Right forelimb (tissue), 1 donor: ENCODE measurements around the gene IFRD1.
"Not testable (repeated sequence)": the region's sequence is repeated elsewhere in the genome, so short reads cannot be mapped to it uniquely, and the experiment has no call there.

Source experiments
- DNase-seq: peaks from one replicate; pipeline ENCODE4 v3.0.0-alpha.2; 2018

IFRD1 gene

DNA sequence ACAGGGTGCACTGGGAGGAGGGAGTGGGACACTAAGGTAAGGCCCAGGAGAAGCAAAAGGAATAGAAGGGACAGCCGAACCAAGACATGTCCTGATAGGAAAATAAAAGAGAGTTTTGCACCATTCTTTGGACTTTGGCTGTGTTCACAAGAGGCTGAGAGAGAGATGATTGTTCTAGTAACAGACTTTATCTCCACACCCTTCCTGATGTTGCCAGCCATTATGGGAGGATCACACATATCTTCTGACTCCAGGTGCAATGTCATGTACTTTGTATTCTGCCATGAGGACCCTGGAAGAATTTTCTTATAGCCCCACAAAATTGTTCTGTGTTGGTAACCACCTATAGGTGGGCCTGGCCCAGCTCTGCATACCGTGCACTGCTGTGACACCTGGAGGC is 41.9 kb downstream of the IFRD1 start:
- no peak for DNase-seq

DNA sequence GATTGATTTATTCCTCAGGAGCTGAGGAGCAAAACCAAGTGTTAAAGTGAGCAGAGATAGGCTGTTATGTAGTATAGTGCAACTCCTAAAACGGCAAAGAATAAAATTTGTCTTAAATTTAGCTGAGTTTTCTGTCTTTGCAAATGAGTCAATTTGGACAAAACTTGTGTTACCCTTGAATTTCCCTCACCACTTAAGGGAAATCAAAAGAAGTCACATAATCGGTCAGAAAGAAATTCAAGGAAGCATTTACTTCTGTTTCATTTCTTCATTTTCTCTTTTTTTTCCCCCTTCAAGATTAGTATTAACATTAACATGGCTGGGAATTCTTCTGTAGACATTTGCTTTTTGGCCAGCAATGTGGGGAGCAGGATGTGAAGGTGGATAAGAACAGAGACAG is 44.4 kb downstream of the IFRD1 start:
- DNase-seq, result no peak

DNA sequence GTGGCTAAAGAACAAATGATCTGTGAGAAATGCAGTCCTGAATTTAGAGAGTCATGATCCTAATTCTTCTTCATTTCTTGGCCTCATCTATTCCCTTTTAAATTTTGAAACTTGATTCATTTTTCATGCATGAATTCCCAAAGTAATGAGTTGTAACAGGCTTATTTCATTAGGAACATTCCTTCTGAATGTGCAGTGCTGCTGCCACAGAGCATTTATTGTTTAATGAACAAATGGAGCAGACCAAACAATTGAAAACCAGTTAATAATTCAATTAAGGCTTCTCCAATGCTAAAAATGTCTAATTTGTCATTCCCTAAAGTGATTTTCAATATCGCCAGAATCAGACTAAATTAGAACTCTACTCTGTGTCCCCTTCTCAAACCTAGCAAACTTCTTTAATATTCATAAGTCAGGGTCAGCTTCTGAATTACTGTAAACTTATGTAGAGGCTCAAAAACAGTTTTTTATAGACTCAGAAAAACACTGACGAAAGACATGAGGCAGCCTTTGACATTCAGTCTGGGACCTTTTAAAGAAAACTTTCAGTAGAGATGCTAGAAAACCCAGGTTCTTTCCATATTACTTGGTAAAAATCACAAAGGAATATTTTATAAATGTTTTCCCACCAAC is 45.0 kb downstream of the IFRD1 start:
- DNase-seq, result no peak

DNA sequence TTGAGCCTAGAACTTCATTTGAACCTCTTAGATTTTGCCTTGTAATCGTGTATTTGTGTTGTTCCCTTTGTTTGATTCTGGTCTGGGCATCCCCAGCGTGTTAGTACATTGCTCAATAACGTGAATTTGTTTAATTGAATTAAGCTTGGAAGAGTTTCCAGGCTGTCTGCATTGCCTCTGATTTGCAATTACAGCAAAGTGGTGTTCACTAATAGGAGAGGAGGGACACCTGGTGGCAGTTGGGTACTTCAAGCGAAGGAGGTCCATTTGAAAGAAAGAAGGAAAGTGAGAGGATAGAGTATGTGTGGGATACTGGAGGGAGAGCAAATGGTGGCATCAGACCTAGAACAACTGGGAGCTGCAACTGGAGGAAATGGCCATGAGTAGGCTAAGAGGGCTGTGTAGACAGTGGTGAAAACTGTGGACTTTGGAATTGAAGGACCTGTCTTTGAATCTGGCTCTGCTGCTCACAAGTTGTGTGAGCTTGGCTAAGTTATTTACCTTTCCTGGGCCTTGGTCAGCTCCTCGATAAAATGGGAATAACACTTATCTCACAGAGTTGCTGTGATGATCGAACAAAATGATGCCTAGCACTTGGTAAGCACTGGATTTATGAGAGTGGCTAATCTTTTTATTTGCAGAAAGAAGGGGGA is 45.7 kb downstream of the IFRD1 start:
- peak; percentile 51 for DNase-seq

DNA sequence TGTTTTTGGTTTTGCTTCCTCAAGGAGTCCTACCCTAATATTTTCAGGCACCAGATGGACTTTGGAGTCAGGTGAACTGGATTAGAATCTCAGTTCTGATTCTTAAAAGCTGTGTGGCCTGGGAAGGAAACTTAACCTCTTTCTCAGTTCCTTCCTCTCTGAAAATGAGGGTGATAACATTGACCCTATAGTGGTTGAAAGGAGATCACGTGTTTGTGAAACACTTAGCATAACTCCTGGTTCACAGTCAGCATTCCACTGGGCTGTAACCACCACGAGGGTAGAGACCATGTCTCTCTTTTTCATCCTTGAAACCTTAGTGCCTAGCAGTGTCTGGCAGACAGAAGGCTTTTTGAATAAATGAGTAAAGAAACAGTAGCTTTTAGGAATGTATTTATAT is 47.2 kb downstream of the IFRD1 start:
- DNase-seq, result no peak

DNA sequence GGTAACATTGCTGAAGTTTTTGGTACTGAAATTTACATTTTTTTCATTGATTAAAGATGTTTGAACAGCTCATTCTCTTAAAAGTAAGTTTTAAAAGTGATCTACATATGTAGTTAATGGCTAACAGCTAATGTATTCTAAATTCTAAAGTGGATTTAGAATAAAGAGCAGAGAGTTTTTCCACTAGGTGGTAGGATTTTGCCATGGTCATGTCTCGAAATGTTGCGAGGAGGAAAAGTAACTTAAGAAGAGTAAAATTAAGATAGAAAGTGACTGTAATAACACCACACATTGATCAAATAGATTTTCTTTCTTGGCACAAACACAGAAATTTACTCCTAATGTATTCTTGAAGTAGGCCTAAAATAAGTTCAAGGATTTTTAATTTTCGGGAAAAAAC is 50.4 kb downstream of the IFRD1 start:
- DNase-seq, result no peak

DNA sequence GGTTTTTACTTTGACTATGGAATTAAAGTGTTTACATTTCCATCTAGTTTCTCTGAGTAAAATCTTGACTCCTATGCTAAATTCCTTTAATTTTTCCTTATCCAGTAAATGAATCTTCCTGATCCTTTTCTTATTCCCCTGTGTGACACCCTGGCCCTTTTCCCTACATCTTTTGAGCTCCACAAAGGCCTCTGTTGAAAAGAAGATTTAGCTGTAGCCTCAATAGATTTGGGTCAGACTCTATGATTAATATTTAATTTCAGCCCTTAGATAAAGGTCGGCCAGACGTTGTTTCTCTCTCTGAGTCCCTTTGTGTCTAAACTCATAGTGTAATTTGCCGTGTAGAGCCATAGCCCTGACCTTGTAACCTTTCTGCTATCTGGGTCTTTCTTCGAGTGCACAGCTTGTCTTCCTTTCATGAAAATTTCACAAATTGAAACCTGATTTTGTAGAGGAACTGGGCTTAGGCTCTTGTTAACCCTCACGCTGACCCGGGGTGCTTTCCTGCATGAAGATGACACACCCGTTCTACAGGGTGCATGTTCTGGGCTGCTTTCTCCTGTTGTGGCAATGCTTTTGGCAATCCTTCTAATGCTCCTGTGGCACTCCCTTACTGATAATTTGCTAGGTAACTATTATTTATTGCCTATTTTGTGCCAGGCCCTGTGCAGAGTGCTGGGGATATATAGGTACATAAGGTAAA is 51.7 kb downstream of the IFRD1 start:
- no peak for DNase-seq

DNA sequence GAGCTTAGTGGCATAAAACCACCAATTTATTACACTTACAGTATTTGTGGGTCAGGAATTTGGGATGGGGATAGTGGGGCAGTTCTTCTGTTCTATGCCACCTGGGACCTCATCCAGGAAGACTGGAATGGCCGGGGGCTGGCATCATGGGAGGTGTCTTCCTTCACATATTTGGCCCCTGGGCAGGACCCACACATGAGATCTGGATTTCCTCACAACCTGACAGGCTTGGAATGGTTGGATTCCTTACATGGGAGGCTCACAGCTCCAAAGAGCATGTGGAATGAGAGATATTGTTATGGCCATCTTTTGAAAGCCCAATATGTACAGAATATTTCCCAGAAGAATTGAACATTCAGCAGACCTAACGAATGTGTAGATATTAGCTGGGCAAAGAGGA is 52.4 kb downstream of the IFRD1 start:
- DNase-seq, result no peak

DNA sequence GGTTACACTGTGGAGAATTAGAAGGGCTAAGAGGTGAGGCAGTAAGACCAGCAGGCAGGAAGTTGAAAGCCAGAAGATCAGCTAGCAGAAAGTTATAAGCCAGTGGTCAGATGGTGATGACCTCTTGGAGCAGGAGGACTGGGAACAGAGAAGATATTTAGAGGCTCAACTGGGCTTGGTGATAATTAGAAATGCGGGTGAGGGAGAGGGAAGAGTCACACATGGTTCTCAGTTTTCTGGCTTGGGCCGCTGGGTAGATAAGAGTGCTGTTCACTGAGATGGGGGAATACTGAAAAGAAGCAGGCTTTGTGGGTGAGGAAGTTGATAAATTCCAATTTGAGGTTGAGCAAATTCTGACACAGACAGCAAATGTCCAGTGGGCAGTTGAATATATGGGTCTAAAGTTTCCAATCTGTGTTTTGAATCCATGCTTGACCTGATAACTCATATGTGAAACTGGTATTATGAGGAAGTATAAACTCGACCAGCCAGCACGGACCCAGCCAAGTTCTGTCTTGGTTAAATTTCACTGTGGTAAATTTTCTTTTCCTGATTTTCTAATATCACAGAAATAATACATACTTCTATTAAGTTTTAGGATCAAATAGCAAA is 53.2 kb downstream of the IFRD1 start:
- DNase-seq, result no peak

DNA sequence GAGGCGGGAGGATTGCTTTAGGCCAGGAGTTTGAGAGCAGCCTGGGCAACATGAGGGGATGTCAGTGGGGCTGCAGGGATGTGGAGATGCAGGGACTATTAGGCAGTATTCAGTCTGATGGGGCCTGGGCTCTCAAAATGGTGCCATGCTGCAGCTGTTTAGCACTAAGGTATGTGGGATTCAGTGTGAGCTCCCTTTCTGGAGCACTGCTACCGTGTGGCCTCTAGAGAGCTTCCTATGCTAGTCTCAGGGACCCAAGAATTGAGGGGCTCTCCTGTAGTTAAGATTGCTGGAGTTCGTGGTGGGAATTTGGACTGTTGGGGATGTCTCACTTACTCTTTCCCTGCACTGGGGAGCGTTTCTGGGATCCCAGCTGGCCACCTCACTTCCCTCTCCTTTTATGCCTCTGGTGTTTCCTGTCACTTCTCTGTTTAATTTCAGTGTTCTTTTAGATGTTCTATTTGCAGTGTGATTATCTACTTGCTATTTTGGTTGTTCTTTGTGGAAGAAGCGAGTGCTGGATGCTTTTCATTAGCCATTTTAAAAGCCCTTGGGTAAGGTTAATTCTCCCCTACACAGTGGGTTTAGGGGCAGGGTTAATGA is 53.9 kb downstream of the IFRD1 start:
- DNase-seq, result no peak

DNA sequence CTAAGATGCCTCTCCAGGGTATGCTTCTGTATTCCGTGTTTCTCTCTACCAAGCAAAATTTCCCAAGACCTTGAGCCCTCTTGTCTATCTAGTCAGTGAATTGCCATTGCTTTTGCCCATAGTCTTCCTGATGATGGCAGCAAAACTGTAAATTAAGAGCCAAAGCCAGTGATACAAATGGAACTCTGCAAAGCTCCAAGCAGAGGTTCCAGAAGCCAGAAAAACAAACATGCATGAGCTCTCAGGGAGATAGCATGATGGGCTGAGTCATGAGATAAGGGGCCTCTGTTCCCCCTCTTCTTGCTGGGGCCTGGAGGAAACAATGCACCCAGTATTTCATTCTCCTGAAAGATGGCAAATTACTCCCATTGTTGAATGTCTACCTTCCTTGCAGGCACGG is 55.2 kb downstream of the IFRD1 start:
- DNase-seq, result no peak

DNA sequence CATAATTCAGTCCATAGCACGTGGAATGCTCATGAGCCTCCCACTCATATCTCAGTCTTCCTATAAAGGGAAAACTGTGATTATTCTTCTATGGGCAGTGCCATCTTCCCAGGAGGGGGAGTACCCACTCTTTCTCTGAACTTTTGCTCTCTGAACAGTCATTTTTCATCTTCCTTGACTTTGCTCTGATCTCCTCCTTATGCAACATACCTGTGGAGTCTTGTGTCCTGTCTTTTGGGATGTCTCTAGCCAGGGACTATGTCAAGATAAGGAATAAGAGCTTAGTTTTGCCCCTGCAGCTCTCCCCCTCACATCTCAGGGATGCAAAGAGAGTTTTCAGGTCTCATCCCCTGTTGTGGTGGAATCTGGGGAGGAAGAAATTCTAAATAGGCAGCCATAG is 58.1 kb downstream of the IFRD1 start:
- DNase-seq, result no peak

DNA sequence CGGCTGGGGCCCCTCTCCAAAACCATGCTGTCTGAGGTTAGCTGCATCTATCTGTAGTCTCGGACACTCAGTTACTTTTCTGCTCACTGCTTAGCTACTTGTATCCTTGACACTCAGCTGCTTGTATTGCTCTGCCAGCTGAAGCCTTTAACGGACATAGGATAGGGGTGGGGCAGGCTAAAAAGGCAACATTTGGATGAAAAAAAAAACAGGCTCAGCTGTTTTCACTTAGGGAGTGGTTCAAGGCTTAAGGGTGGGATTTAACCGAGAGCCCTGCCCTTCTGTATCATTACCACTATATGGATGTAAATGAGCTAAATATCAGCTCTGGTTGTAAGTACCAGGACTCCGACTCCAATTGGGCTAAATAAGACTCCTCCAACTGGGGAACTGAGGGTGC is 59.1 kb downstream of the IFRD1 start:
- no peak for DNase-seq

DNA sequence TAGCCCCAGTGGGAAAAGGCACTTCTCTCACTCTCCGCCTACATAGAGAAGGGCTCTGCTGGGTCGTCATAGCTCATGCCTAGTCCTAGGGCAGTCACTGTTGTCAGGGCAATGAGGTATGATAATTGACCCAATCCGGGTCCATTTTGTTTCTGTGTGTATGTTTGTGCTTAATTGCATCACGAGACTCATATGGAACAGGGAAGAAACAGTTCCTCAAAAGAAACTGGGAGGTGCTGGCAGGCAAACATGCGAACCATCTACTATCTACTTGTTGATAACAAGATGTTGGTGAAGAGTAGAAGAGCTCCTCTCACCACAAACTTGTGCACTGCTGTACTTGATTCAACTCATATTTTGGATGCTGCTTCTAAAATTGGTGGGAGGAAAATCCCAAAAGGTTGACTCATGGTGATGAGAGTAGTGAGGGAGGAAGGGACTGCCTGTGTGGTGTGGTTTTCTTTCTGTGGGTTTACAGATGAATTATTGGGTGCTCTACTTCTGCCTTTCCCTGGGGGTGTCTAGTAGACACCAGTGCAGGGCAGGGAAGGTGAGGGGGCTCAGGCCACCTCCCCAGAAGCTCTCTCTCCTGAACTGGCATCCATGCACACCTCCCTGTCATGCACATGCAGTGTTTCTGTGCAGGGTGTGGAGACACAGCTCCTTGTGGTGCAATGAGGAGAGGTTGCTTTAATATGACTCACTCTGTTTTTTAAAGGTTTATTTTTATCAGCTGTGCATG is 59.9 kb downstream of the IFRD1 start:
- DNase-seq, result no peak

DNA sequence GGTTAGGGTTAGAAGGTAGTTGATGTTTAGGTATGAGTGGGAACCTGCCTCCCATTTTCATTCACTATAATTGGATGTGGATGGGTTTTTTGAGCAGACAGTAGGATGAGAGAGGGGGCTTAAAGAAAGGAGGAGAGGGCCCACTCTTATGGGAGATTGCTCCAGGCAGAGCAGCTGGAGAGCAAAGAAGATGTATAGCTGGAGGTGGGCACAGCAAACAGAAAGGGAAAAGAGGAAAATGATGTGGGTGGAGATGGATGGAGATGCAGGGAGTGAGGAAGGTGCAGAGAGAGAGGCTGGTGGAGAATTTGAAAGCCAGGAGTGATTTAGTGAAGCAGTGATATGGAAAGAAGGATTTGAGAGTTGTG is 60.5 kb downstream of the IFRD1 start:
- DNase-seq, result no peak

DNA sequence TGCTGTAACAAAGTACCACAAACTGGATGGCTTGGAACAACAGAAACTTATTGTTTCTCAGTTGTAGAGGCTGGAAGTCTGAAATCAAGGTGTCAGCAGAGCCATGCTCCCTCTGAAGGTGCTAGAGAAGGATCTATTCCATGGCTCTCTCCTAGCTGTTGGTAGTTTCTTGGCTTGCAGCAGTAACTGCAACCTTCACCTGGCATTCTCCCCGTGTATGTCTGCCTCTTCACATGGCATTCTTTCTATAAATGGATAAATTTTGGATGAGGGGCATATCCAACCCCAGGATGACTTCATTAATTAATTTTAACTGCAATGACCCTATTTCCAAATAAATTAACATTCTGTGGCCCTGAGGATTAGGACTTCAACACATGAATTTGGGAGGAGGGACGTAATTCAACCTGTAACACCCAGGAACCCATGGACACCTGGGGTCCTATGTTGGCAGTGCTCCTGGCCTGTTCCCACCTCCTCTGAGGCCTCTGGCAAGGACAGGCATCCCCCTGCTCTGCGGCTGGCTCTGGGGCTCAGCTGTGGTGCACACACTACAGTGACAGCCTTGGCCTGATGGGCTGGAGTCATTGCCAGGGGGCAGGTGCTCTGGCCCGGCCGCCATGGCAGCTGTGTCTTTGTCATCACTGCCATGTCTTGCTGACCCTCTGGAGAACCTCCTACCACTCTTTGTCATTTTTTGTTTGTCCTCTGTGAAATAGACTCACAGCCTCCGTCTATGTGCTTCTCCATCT is 61.4 kb downstream of the IFRD1 start:
- DNase-seq, result no peak

DNA sequence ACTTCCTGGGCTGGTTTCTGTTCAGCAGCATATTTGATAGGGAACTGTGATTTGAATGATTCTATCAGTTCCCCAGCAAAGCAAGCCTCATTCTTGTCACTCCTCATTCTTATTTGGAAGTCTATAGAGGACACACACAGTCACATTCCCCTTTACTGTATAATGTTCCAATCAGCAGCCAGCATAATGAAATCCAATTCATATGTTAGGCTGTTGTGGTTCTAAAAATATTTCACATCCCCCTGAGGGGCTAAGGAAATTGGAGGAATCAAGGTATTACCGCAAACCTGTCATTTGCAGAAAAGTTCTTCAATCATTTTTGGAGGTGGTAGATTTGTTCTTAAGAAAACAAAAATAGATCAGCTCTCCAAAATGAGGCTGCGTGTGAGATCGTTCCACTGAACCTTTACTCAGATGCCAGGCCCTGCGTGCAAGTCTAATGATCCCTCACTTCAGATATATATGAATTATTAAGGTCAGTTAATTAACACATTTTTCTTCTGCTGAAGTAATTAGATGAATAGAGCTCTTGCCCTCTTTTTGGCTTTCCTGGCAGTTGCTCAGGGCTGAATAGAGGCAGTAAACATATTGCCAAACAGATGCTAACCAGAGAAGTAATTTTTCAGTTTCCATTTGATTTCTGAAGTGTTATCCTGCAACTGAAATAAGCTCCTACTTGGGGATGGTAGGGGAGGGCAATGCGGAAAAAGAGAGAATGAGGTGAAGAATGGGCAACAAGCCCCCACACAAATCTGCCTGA is 62.4 kb downstream of the IFRD1 start:
- DNase-seq, result no peak

DNA sequence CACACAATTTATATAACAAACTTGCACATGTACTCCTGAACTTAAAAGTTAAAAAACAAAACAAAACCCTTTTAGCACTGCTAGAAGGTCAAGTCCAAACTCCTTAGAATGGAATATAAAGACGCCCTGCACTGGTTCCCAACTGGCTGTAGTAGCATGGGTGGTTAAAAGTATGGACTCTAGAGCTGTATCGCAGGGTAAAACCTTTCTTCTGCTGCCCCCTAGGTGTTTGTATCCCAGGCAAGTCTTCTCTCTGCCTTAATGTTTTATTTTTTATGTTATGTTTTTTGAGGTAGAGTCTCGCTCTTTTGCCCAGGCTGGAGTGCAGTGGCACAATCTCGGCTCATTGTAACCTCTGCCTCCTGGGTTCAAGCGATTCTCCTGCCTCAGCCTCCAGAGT is 65.7 kb downstream of the IFRD1 start:
- no peak for DNase-seq

DNA sequence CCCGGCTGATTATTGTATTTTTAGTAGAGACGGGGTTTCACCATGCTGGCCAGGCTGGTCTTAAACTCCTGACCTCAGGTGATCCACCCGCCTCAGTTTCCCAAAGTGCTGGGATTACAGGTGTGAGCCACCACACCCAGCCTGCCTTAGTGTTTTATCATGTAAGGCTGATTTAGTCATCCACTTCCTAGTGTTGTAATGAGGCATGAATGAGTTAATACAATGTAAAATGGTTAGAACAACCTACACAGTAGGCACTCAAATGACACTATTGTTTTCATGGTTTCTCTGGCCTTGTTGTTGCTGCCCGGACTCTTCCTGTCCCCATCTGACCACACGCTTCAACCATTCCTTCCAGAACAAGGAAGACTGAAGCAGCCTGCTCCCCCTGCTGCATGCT is 66.2 kb downstream of the IFRD1 start:
- not testable (repeated sequence) for DNase-seq

DNA sequence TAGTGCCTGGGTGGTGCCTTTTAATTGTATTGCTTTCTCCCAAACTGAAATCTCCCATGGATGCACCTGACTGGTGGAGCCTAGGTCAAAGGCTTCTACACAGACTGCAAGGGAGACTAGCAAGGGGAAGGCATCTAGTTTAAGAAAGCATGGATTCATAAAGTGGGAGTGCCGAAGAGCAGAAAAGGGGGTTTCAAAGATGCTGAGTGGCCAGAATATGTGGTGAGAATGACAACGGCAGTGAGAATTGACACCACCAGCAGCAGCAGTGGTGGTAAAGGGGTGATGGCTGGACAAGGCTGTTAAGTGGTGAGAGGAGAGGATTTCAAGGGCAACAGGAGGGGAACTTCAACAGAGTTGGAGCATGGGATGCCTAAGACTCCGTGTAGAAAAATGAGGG is 67.2 kb downstream of the IFRD1 start:
- DNase-seq, result no peak

DNA sequence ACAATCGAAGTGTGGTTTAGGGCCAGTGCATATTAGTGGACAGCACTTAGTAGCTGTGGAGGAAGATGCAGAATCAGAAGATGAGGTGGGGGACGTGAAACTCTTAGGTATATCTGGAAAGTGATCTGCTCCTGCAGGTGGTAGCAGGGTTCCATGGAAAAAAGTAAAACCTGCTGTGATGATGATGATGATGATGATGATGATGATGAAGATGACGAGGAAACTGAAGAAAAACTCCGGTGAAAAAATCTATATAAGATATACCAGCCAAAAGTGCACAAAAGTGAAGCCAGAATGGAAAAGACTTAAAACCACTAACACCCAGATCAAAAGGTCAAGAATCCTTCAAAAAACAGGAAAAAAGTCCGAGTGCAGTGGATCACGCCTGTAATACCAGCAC is 70.5 kb downstream of the IFRD1 start:
- no peak for DNase-seq
